NCI-H2196 treated with DMSO at 0.1 percent for 48 hours (cell line): ENCODE measurements around the gene MECP2.
A peak's percentile ranks its signal among the peaks of the same experiment; 100 is the strongest.

ENCODE experiments used
- DNase-seq: peaks from one replicate; lab custom pipeline; 2025; ENCODE audit not compliant: unreplicated experiment; lab: John Stamatoyannopoulos, UW

The MECP2 gene

GRCh38 chrX:154116426-154117211 is 19.1 kb upstream of the MECP2 start:
- no peak for DNase-seq

GRCh38 chrX:154115750-154116149 is 18.2 kb upstream of the MECP2 start:
- no peak for DNase-seq

GRCh38 chrX:154115071-154115470 is 17.6 kb upstream of the MECP2 start:
- no peak for DNase-seq

GRCh38 chrX:154114652-154115051 is 17.1 kb upstream of the MECP2 start:
- no peak for DNase-seq

GRCh38 chrX:154113729-154114128 is 16.2 kb upstream of the MECP2 start:
- DNase-seq = no peak

- no peak for DNase-seq
These were observed 1.0 kb upstream of the MECP2 start for GRCh38 chrX:154098551-154098950.

- DNase-seq = peak; percentile 28
These were observed 421 bp downstream of the MECP2 start for GRCh38 chrX:154097003-154097588.

- no peak for DNase-seq
These were observed 1.1 kb downstream of the MECP2 start for GRCh38 chrX:154096140-154097002.

GRCh38 chrX:154094833-154095232 is 2.7 kb downstream of the MECP2 start:
- no peak for DNase-seq

GRCh38 chrX:154093965-154094364 is 3.6 kb downstream of the MECP2 start:
- no peak for DNase-seq

GRCh38 chrX:154092371-154092770 is 5.1 kb downstream of the MECP2 start:
- no peak for DNase-seq

GRCh38 chrX:154091678-154092077 is 5.8 kb downstream of the MECP2 start:
- no peak for DNase-seq

GRCh38 chrX:154090731-154091130 is 6.8 kb downstream of the MECP2 start:
- no peak for DNase-seq

- DNase-seq = no peak
These were observed 12.8 kb downstream of the MECP2 start for GRCh38 chrX:154084449-154085300.

GRCh38 chrX:154083126-154083517 is 14.4 kb downstream of the MECP2 start:
- DNase-seq = no peak

GRCh38 chrX:154082396-154083125 is 15.0 kb downstream of the MECP2 start:
- no peak for DNase-seq

- DNase-seq = no peak
These were observed 20.4 kb downstream of the MECP2 start for GRCh38 chrX:154077101-154077500.

- no peak for DNase-seq
These were observed 23.3 kb downstream of the MECP2 start for GRCh38 chrX:154074199-154074598.

- no peak for DNase-seq
These were observed 25.3 kb downstream of the MECP2 start for GRCh38 chrX:154072192-154072591.

GRCh38 chrX:154068560-154068959 is 29.0 kb downstream of the MECP2 start:
- no peak for DNase-seq
